ENCODE data around the gene CALCA.

DNA sequence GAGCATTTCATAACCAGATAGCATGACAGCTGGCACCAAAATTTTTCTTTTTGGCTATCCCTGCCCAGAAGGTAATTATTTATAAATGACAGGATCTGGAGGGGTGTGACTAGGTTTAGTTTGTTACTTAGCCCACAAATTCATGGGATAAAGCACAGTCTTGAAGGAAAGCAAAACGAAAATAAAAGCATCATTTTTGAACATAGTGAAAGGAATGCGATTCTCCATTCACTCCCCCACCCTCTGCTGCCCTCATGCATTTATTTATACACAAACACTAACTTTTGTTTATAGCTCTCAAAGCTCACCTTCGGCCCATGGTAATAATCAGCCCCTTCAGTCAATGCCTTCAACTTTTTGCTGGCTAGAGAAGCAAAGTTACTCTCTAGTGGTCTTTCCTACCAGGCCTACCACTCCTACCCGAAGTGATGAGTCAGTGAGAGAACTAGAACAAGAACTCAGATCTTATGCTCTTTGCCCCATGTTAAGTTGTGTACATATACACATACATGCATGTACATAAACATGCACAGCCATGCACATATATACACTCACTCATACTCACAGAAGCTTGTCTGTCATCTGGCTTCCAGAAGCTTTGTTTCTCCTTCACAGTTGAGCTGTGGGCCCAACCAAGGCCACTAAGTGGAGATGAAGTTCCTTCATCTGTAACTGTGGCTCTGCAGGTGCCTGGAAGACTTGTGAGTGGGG lies 22.6 kb downstream of the CALCA start:
- TF ChIP-seq, protein P1, sequence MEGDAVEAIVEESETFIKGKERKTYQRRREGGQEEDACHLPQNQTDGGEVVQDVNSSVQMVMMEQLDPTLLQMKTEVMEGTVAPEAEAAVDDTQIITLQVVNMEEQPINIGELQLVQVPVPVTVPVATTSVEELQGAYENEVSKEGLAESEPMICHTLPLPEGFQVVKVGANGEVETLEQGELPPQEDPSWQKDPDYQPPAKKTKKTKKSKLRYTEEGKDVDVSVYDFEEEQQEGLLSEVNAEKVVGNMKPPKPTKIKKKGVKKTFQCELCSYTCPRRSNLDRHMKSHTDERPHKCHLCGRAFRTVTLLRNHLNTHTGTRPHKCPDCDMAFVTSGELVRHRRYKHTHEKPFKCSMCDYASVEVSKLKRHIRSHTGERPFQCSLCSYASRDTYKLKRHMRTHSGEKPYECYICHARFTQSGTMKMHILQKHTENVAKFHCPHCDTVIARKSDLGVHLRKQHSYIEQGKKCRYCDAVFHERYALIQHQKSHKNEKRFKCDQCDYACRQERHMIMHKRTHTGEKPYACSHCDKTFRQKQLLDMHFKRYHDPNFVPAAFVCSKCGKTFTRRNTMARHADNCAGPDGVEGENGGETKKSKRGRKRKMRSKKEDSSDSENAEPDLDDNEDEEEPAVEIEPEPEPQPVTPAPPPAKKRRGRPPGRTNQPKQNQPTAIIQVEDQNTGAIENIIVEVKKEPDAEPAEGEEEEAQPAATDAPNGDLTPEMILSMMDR (IDR thresholded peaks at IDR 0.05; ENCODE audit: low read depth, low read length): no peak
- no peak for TF ChIP-seq EZH2phosphoT487 (IDR thresholded peaks at IDR 0.05; ENCODE audit: low read depth)
